Activated CD8-positive, alpha-beta memory T cell treated with anti-CD3 and anti-CD28 coated beads, Interleukin-2, amount 50 U/mL, for 24 hours (primary cell): ENCODE measurements around the gene SCMH1.

Experiments
- DNase-seq: peaks from one replicate; pipeline ENCODE4 v3.0.0-alpha.2; 2020; ENCODE audit errors: extremely low read depth

SCMH1 gene

DNA sequence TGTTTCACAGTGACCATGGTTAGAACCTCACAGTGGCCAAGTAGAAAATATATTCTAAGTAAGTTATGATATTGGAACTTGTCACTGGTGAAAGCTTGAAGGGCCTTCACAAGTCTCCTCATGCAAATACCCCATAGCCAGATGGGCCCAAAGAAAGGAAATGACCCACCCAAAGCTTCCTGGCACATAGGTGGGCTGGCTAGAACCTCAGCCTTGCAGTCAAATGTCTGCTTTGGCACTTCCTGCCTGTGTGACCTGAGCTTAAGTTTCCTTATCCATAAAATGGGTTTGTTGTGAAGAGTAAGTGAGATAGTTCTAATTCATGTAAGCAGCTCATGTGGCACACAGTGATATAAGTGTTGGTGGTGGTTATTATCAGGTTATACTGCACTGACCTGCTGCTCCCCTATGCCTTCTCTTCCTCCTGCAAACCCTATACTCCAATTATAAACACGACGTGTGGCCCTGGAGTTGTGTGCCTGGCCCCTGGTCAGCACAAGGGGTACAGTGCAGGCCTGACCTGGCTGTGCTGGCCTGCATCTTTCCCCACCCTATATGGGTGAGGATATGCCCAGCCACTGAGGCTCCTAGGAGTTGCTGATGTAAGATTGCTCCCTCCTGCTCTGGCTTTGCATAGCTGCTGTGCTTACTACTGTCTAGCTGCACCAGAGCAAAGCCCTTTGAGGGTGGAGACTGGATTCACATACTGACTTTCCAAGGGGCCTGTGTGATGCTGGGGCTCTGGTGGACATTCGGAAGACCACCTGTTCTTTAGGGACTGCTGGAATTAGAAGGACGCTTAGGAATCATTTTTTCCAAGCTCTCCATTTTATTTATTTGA lies 215.9 kb downstream of the SCMH1 start:
- DNase-seq: no peak

DNA sequence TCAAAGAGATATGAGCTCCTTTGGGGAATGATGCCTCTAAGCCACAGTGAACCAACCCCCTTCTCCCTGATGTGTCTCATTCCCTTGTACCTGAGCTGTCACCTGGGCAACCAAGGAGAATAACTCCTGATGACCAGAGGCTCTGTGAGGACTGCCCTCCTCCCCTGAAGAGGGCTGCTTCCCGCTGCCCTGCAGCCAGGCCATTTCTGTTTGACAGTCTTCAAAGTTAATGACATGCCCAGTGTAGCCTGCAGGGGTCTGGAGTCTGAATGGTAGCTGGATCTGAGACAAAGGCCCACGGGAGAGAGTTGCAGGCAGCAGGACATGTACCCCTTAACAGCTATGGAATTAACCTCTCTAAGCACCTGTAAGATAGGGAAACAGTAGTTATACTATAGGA lies 217.2 kb downstream of the SCMH1 start:
- DNase-seq: no peak

DNA sequence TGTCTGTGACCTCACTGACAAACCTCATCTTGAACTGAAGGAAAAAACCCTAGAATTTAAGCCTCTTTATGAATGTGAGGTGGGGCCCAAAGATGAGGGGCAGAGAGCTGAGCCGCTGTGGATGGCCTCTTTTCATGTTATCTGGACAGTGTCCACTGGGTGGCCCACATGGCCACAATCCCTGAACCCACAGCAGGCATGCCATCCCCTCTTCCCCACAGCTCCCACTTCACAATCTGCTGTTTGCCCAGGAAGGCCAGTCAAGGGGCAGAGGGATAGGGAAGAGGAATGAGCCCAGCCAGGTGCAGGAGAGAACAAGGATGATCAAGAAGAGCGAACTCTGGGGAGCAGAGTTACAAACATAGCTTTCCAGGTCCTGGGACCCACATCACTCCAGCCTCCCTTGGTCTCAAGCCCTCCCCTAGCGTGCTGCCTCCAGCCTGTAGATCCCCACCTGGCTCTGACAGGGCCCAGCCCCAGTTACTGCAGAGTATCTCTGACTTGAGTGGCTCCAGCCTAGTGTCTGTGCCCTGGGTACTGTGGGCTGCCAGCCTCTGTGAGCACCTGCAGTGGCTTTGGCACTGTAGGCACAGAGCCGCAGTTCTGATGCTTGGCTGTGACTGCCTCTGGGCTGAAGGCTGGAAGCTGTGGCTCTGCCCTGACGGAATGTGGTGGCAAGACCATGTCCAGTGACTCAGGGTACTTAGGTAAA lies 218.7 kb downstream of the SCMH1 start:
- no peak for DNase-seq

DNA sequence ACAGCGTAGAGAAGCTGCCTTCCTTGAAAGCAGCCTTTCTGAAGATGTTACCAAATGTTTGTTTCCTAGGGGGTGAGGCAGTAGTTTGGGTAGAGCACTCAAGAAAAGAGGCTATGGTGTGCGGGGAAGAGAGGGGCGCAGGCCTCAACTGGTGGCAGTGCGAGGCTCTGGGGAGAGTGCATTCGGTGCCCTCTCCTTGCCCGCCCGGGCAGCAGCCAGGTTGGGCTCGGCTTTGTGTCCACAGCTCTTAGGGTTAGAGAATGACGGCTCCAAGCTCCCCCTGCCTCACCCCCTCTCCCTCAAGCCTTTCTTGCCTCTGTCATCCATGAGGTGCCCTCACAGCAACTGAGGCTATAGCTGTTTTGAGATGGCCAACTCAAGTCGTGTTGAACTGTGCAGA lies 219.7 kb downstream of the SCMH1 start:
- DNase-seq: no peak

DNA sequence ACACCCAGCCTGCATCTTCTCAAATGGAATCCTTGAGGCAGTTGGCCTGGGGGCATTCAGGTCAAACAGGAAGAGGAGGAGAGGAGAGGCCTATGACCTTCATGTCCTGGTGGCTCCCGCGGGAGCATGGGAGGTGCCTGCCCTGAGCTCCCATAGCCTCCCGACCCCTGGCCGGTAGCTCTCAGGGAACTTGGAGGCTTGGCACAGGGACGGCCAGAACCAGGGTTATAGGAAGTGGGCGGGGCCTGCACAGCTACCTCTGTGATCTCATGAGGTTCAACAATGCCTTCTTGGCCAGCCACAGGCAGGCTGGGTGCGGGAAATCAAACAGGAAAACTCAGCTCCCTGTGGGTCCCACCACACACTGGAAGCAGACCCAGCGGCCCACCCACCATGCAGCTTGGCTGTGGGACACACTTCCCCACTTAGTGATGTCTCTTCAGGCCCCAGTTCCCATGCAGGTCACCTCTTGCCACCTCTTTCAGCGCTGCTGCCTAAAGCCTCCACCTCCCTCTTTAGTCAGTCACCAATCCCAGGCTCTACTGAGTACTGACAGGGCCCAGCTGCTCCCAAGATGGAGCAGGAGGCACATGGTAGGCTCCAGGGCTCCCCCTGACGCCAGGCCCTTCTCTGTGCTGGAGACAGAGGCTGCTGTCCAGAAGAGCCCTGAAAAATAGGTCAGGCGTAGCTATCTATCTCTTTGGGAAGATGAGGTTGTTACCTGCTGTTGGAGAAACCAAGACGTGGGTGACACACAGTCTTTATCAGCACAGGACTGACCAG lies 220.4 kb downstream of the SCMH1 start, which contains the start of gene SLFNL1:
SLFNL1 (minus strand) TSS at position 200 of the 783 bp plus-strand sequence. CDS start 1,065 bp downstream, outside the sequence.
- no peak for DNase-seq

DNA sequence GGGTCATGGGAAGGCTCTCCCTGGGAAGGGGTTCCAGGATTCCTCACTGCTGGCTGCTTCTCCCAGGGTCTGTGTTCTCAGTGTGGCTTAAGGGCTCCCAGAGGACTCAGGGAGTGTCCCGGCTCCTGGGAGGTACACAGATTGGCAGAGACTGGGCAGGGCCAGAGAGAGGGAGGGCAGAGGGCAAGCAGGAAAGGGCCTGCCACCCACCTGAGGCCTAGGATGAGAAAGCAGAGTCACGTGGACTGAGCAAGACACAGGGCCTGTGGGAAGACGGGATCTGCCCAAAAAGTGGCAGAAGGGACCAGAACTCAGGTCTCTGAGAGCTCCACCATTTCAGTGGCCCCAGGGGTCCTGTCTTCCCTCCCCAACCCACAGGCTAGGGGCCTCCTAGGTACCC lies 221.5 kb downstream of the SCMH1 start:
- DNase-seq: no peak

DNA sequence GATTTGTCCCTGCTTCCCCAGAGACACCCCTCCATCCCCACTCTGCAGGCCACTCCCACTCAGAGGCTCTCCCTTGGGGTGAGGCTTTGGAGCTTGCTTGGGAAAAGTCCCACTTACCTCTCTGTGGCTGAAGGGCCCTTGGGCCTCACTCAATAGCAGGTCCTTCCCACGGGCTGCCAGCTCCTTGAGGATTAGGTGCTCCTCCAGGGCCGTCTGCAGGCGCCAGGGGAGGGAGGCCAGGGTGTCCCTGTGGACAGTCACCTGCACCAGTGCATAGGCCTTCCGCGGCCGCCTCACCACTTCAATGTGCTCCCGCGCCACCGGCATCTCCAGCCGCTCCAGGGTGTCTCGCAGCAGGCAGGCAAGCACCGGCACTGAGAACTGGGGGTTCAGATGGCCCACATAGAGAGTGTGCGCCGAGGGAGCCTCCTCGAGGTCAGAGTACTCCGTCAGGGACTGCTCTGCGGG lies 222.0 kb downstream of the SCMH1 start:
- DNase-seq: no peak

DNA sequence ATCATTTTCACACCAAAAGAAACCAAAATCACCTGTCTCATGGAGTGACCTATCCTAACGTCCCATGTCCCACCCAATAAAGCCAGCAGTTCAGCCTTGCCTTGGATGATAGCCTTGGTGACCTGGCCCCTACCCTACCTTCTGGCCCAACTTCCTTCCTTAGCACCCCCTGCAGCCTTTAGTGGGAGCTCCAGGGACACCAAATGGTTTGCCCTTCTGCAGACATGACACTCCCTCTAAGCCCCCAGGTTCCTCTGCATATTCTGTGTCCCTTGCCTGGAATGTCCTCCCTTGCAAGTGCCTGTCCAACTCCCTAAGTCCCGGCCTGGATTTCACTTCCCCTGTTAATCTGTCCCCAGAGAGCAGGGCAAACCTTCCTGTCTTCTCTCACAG lies 222.8 kb downstream of the SCMH1 start:
- DNase-seq: no peak

DNA sequence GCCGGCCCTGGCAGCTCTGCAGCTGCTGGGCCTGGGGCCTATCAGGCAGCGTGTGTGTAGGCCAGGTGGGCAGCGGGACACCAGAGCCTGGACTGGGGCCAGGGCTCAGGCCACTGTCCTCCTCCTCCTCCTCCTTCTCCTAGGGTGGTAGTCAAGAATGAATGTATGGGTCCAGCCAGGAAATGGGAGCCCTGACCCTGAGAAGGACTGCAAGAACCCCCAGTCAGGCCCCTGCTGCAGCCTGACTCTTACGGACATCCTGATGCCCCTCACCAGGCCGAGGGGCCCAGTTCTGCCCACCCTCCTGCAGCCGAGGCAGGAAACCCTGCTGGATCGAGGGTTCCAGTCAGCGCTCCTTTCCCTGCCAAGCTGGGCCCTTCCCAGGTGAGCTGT lies 224.1 kb downstream of the SCMH1 start:
- DNase-seq: no peak

DNA sequence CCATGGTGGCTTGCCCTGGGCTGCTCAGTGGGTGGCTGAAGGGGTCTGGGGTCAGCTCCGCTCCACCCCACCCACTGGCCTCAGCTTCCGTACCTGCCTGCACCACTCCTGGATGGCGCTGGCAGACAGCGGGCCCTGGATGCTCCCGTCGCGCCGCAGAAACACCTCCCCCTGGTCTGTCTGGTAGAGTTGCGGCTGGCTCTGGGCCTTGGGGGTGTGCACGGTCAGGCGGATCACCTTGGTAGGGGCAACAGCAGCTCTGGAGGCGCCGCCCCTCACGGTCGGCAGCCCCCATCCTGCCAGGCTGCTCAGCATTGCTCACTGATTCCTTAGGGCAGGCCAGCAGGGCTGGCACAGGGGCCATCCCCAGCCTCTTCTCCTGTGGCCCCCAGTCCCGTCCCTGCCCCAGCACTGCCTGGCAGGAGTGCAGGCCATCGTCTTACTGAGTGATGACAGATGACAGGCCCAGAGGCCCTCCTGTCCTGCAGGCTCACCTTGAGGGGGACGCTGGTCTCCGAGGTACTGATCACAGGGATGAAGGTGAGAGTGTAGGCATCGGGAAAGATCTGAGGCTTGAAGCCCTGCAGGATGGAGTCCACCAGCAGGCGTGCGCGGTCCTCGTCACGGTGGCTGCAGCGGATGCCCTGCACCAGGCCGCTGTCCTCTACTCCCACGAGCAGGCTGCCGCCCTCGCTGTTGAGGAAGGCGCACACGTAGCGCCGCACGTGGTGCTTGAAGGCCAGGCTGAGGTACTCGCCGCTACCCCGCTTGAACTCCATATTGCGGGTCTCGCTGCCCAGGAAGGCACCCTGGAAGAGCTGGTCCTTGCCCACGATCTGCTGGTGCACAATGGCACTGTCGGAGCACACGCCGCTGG lies 224.7 kb downstream of the SCMH1 start:
- DNase-seq: no peak

DNA sequence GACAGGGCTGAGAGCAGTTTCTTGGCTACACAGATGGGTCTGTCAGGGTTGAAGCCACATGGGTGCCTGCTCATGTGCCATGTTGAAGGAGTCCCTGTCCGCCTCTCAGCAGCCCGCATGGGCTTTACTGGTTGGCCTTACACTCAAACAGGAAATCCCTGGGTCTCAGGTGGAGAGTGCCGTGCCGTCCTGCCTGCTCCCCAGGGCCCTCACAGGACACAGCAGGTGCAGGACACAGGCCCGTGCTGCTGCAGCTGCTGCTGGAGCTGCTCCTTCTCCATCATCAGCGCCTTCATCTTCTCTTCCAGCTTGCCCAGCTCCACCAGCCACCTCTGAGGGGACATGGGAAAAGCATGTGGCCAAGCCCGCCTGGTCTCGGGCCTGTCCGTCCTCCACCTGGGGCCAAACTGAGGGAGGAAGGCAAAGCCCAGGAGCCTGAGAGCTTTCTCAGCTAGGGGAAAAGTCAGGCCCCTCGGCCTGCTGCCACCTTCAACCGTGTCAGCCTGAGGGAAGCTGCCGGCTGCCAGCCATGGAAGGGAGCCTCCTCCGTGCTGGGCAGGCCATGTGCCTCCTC lies 226.1 kb downstream of the SCMH1 start:
- no peak for DNase-seq

DNA sequence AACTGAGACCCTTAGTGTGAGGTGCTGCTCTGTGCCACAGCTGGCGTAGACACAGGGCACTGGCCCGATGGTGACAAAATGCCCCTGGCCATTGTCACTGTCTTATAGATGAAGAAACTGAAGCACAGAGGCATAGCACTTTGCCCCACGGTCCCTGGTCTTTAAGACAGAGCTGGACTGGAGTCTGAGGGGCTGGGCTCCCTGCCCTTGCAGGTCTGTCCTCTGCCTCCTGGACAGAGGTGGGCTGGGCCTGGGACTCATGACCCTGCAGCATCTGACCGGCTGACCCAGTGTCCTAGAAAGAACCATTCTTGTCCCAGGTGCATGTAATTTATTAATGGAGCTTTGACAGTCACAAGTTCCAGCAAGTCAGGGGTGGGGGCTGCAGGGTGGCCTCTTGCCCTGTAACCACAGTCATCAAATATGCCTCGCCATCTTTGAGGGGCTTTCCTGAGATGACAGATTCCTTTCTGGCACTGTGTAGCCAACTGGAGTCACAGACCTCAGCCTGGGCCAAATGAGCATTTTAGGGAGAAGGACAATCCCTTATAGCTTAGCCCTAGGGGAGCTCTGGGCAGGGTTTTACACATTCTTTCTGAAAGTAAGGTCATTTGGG lies 226.7 kb downstream of the SCMH1 start:
- no peak for DNase-seq

DNA sequence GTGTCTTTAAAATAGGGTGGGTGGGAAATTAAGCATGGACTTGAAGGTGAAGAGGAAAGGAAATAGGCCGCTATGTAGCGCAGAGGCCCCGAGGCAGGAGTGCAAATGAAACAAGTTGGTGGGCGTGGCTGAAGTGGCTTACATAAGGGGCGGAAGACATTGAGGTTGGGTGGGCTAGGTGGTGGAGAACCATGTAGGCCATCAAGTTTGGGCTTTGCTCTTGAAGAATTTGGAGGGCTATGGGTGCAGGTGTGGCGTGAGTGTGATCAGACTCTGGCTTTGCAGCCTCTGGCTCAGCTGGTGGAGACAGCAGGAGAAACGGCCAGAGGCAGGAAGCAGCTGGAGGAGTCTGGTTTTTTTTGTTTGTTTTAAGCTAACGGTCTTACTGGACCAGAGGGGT lies 227.2 kb downstream of the SCMH1 start:
- no peak for DNase-seq

DNA sequence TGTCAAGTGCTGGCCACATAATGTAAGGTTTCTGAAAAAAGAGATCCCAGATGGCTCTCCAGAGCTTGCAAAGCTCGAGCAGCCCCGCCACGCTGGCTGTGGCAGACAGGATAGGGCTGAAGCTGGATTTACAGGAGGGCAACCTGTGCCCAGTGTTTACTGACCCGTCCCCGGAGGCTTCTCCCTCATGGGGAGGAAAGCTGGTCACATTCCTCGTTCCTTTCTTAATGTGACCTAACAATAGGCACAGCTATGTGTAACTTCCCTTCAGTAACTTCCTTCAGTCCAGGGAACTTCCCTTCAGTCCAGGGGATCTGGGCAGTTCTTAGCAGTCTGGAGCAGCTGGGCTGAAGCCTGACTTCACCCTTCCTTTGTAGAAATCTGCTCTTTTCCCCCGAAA lies 228.3 kb downstream of the SCMH1 start:
- no peak for DNase-seq

DNA sequence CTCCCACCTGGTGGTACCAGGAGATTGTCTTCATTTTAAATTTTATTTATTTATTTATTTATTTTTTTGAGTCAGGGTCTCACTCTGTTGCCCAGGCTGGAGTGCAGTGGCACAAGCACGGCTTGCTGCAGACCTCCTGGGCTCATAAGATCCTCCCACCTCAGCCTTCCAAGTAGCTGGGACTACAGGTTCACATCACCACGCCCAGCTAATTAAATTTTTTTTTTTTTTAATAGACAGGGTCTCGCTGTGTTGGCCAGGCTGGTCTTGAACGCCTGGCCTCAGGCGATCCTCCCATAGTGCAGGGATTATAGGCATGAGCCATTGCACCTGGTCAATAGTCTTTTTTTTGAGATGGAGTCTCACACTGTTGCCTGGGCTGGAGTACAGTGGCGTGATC lies 229.1 kb downstream of the SCMH1 start:
- DNase-seq: no peak

DNA sequence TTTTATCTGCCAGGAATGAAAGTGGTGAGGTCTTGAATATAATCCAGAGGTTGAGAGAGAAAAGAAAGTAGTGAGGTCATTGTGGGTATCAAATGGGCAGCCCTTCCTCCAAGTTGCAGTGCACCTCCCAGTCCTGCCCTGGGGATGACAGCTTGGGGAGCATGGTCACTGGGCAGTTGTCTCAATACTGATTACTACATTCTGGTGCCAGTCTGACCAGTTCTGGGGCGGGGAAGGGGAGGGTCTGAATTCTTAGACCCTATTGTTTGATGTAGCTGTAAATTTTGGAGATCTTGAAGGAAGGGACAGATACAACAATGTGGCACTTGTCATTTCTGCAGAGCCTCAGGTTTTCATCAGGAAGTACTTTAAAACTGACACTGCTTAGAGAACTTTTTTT lies 231.8 kb downstream of the SCMH1 start:
- no peak for DNase-seq

DNA sequence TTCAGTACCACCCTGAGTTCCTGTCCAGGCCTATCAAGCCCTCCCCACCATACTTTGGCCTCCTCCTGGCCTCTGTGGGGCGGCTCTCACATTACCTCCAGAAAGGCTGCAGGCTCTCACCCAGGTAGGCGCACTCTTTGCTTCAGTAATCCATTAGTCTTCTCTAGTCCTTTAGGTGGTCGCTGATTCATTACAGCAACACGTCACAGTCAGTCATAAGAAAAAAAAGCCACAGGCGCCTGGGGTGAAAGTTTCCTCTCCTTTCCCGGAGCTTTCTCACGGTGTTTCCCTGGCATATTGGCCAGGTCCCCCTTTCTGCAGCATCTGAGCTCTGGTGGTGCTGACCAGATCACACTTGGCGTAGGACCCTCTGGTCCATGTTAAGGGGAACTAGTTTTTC lies 232.6 kb downstream of the SCMH1 start:
- no peak for DNase-seq

DNA sequence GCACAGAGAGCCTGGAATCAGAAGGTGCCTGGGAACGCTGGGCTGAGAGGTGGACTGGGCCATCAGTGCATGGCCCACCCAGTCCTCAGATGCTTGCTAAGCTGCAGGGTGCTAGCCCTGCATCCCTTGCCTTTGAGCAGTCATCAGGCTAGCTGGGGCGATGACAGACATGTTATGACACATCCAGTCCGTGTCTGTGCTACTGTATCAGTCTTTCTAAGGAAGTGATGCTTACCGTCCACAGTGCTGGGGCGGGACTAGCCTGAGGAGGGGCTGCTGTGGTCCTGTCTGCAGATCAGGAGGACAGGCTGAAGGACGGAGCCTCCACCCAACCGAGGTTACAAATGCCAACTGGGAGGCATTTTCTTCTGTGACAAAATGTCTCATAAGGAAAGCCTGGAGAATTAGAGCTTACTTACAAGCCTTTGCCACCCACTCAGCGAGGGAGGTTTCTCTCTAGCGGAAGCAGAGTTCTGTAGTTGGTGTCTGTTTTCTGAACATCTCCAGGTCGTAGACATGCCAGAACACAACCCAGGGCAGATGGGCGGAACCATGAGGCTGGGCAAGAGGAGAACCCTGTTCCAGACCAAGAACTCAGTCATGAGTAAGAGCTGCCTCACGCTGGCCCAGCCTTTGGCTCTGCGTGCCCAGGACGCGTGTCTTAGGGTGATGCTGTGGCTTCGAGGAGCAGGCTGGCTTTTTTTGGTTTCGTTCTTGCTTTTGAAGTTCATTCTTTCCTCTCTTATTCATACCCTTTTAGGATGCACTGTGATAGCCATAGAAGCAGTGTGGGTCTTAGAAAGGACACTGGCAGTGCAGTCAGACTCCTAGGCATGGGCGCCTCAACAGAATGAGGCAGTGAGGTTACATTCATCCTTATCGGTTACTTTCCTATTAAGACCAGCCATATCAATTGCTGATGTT lies 234.9 kb downstream of the SCMH1 start:
- no peak for DNase-seq

DNA sequence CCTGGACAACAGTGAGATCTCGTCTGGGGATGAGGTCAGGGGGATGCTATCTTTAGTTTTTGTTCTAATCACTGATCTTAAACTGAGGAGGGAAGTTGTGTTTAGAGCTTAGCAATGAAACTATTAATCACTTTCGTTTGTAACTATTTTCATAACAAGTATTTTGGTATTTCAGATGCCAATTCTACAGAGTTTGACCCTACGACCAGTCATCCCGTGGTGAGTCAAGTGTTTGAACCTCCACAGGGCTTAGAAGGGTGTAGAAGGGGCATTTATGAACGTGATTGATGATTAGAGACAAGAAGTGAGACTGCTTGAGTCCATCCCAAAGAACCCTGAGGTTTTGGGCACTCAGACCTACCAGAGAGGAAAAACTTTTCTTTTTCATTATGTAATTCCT lies 236.2 kb downstream of the SCMH1 start:
- DNase-seq: no peak
